Peyer's patch (tissue), 4 donors: ENCODE measurements around the gene EFNA1. TPM values are rescaled to one million over a fixed set of nuclear protein-coding genes. Genes with fewer than 3 reads are reported as not detected.
"Not testable (repeated sequence)": the region's sequence is repeated elsewhere in the genome, so short reads cannot be mapped to it uniquely, and the experiment has no call there.

ENCODE experiments used
- DNase-seq, 3 donors: peaks; one replicate each; pipeline ENCODE4 v3.0.0-alpha.2; 2017 to 2019
- H3K27ac ChIP-seq, 4 donors: fragments of 200-600 bp; sonication (generic); one replicate each; pipeline ENCODE4 v1.5.1; 2016 to 2019
- H3K27me3 ChIP-seq, 2 donors: fragments of 200-600 bp; sonication (generic); one replicate each; pipeline ENCODE4 v1.5.1; 2019
- H3K36me3 ChIP-seq, 3 donors: fragments of 200-600 bp; sonication (generic); one replicate each; pipeline ENCODE4 v1.5.1; 2016 to 2019
- H3K4me1 ChIP-seq, 4 donors: fragments of 200-600 bp; sonication (generic); one replicate each; pipeline ENCODE4 v1.5.1; 2016 to 2019
- H3K4me3 ChIP-seq, 4 donors: fragments of 200-600 bp; sonication (generic); 1 replicate in 3 of 4; 2 replicates in 1 of 4; pipeline ENCODE4 v1.5.1; 2016 to 2019; ENCODE audit warnings: mild to moderate bottlenecking in 1 of 4
- H3K9me3 ChIP-seq, 4 donors: fragments of 200-600 bp; sonication (generic); one replicate each; pipeline ENCODE4 v1.5.1; 2016 to 2019; ENCODE audit warnings: mild to moderate bottlenecking in 1 of 4
- POLR2A ChIP-seq, 2 donors: fragments of 450-650 bp; IDR thresholded peaks; one replicate each; pipeline ENCODE4 v1.5.1; 2017; ENCODE audit warnings: antibody characterized with exemption in 2 of 2, mild to moderate bottlenecking in 2 of 2, moderate library complexity in 2 of 2
- total RNA-seq, 4 donors: library from RNA; depleted of rRNA; stranded (reverse); fragments of >200 nt; gene quantifications; one replicate each; pipeline ENCODE4 v1.1.0, GENCODE V29; 2016
- TF ChIP-seq, protein P1 (sequence below), 6 experiments: fragments of 450-650 bp in 4 of 6; fragments of 200-600 bp in 2 of 6; sonication (generic) in 1 of 6; IDR thresholded peaks; one replicate each; pipeline ENCODE4 v1.5.1; 2017 to 2019; ENCODE audit warnings: antibody characterized with exemption in 6 of 6, mild to moderate bottlenecking in 3 of 6, moderate library complexity in 1 of 6

The EFNA1 gene
- total RNA-seq, 4 donors from 2014 or later = 13.2 to 166 (median 145) TPM

DNA sequence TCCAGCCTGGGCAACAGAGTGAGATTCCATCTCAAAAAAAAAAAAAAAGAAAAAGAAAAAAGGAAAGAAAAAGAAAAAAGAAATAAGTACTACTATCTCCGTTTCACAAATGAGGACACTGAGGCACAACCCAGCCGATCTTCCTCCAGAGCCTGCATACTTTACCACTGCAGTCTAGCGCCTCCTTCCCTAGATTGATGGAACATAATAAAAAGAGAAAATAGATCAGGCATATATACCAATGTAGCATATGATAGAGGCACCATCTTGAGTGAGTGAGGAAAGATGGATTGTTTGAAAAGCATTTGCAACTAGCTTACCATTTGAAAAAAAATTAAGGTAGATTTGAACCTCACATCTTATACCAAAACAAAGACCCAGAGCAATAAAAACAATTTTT, 17.8 kb downstream of the EFNA1 start:
- no peak for DNase-seq
- Histone ChIP-seq H3K4me3 (no peak overlapping the region), H3K27me3 (no peaks in the 10 kb centered on the region), H3K36me3 (no peaks in the 10 kb centered on the region), H3K27ac (no peak overlapping the region), H3K9me3 (no peaks in the 10 kb centered on the region), H3K4me1 (peaks cover 0 to 2% (median 0%) of the 10 kb centered on the region in 4 donors)
- TF ChIP-seq, protein P1, sequence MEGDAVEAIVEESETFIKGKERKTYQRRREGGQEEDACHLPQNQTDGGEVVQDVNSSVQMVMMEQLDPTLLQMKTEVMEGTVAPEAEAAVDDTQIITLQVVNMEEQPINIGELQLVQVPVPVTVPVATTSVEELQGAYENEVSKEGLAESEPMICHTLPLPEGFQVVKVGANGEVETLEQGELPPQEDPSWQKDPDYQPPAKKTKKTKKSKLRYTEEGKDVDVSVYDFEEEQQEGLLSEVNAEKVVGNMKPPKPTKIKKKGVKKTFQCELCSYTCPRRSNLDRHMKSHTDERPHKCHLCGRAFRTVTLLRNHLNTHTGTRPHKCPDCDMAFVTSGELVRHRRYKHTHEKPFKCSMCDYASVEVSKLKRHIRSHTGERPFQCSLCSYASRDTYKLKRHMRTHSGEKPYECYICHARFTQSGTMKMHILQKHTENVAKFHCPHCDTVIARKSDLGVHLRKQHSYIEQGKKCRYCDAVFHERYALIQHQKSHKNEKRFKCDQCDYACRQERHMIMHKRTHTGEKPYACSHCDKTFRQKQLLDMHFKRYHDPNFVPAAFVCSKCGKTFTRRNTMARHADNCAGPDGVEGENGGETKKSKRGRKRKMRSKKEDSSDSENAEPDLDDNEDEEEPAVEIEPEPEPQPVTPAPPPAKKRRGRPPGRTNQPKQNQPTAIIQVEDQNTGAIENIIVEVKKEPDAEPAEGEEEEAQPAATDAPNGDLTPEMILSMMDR (IDR thresholded peaks at IDR 0.05) = no peak
- no peak for TF ChIP-seq POLR2A (IDR thresholded peaks at IDR 0.05)

DNA sequence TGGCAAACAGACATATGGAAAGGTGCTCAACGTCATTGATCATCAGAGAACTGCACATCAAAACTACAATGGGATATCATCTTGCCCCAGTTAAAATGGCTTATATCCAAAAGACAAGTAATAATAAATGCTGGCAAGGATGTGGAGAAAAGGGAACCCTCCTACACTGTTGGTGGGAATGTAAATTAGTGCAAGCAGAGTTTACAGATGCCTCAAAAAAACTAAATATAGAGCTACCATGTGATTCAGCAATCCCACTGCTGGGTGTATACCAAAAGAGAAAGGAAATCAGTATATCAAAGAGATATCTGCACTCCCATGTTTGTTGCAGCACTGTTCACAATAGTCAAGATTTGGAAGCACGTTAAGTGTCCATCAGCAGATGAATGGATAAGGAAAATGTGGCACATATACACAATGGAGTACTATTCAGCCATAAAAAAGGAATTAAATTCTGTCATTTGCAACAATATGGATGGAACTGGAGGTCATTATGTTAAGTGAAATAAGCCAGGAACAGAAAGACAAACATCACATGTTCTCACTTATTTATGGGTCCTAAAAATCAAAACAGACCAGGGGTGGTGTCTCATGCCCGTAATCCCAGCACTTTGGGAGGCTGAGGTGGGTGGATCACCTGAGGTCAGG, 28.4 kb downstream of the EFNA1 start:
- H3K9me3 ChIP-seq, H3K36me3 ChIP-seq, H3K4me1 ChIP-seq, H3K27me3 ChIP-seq, DNase-seq, H3K27ac ChIP-seq, H3K4me3 ChIP-seq: not testable (repeated sequence)

DNA sequence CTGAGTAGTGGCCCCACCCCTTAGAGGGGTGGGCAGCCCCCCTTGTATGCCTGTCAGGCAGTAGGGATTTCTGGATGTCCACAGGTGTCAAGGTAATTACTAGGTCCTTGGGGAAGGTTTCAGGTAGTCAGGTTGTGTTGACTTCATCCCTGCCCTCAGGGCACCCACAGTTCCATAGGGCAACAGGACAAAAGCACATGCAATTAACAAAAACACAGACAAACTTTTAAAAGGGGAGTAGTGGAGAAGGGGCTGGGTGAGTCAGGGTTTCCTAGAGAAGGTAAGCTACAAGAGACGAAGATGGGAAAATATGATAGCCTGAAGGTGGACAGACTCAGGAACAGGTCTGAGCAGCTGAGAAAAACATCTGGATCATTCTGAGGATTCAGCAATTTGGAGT, 31.3 kb downstream of the EFNA1 start:
- Histone ChIP-seq H3K27ac (no peak overlapping the region), H3K9me3 (no peaks in the 10 kb centered on the region), H3K4me3 (no peak overlapping the region), H3K36me3 (no peaks in the 10 kb centered on the region), H3K27me3 (no peaks in the 10 kb centered on the region), H3K4me1 (no peaks in the 10 kb centered on the region)
- no peak for TF ChIP-seq POLR2A (IDR thresholded peaks at IDR 0.05)
- TF ChIP-seq, protein P1 (IDR thresholded peaks at IDR 0.05) = no peak
- DNase-seq = no peak

DNA sequence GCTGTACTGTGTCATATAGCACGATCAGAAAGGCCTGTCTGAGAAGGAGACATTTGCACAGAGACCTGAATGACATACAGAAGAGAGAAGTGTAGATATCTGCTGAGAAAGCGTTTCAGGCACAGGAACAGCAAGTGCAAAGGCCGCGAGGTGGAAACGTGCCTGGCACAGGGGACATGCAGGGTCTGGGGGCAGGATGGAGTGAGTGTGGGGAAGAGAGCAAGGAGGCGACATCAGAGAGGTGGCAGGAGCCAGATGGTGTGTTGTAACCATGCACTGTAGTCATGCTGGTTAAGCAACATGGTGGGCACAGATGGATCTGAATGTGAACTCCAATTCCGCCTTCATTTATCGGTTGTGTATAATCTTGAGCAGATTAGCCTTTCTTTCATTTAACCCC, 32.5 kb downstream of the EFNA1 start:
- H3K4me1 ChIP-seq = no peaks in the 10 kb centered on the region
- TF ChIP-seq, protein P1 (IDR thresholded peaks at IDR 0.05) = no peak
- no peak for TF ChIP-seq POLR2A (IDR thresholded peaks at IDR 0.05)
- H3K27me3 ChIP-seq = no peaks in the 10 kb centered on the region
- H3K27ac ChIP-seq = no peak overlapping the region
- no peaks in the 10 kb centered on the region for H3K9me3 ChIP-seq
- no peaks in the 10 kb centered on the region for H3K36me3 ChIP-seq
- no peak for DNase-seq
- H3K4me3 ChIP-seq = no peak overlapping the region

DNA sequence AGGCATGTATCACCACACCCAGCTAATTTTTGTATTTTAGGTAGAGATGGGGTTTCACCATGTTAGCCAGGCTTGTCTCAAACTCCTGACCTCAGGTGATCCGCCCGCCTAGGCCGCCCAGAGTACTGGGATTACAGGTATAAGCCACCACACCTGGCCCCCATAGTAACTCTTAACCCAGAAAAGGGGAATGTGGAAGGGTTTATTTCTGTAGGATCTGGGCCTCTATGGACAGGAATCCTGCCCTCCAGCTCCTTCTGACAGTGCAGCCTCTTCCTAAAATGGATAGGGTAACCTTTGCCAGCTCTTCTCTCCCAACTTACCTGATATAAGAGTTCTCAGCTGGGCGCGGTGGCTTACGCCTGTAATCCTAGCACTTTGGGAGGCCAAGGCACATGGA, 35.0 kb downstream of the EFNA1 start:
- H3K4me1 ChIP-seq = peaks cover 0 to 12% (median 4%) of the 10 kb centered on the region in 4 donors
- H3K4me3 ChIP-seq, H3K9me3 ChIP-seq, DNase-seq, H3K27ac ChIP-seq, H3K36me3 ChIP-seq, H3K27me3 ChIP-seq: not testable (repeated sequence)

DNA sequence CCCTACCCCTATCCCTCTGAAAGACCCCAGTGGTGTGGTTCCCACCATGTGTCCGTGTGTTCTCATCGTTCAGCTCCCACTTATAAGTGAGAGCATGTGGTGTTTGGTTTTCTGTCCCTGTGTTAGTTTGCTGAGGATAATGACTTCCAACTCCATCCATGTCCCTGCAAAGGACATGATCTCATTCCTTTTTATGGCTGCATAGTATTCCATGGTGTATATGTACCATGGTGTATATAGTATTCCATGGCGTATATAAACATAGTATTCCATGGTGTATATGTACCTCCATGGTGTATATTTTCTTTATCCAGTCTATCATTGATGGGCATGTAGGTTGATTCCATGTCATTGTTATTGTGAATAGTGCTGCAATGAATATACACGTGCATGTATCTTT, 36.1 kb downstream of the EFNA1 start:
- H3K36me3 ChIP-seq, H3K4me3 ChIP-seq, H3K27ac ChIP-seq, DNase-seq, H3K9me3 ChIP-seq, H3K27me3 ChIP-seq: not testable (repeated sequence)
- peaks cover 0 to 18% (median 5%) of the 10 kb centered on the region in 4 donors for H3K4me1 ChIP-seq

DNA sequence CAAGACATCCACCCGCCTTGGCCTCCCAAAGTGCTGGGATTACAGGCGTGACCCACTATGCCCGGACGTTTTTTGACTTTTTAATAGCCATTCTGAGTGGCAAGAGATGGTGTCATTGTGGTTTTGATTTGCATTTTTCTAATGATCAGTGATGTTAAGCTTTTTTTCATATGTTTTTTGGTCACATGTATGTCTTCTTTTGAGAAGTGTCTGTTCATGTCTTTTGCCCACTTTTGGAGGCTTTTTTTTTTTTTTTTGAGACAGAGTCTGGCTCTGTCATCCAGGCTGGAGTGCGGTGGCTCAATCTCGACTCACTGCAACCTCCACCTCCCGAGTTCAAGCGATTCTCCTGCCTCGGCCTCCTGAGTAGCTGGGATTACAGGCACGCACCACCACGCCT, 36.9 kb downstream of the EFNA1 start:
- H3K4me3 ChIP-seq, H3K27ac ChIP-seq, H3K36me3 ChIP-seq, H3K27me3 ChIP-seq, H3K9me3 ChIP-seq: not testable (repeated sequence)
- peak in 1 of 3 donors; percentile 4 for DNase-seq
- H3K4me1 ChIP-seq = peaks cover 0 to 18% (median 5%) of the 10 kb centered on the region in 4 donors

DNA sequence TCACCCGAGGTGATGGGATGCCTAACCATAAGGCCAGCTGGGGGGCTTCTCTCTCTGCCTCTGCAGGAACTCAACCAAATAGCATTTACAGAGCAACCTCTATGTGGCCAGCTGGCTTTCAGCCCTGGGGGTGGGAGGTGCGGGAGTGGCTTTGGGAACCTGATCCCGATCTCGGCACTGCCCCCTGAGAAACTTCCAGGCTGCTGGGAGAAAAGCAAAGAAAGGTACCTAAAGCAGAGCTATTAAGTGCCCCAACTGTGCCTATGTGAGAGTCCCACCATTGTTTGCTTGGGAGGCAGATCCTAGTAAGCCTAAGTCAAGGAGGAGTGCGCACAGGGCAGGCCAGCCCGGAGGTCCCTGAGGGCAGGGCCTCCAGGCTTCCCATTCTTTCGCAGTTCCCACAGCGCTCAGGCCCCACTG, 38.4 kb downstream of the EFNA1 start:
- peak overlapping the region in 3 of 4 donors; percentile 42 to 61 (median 61) for H3K27ac ChIP-seq
- TF ChIP-seq POLR2A (IDR thresholded peaks at IDR 0.05) = no peak
- TF ChIP-seq, protein P1 (IDR thresholded peaks at IDR 0.05) = no peak
- H3K9me3 ChIP-seq = no peaks in the 10 kb centered on the region
- no peak overlapping the region for H3K4me3 ChIP-seq
- peaks cover 0 to 9% (median 0%) of the 10 kb centered on the region in 3 donors for H3K36me3 ChIP-seq
- DNase-seq = peak in 1 of 3 donors; percentile 11
- H3K27me3 ChIP-seq = no peaks in the 10 kb centered on the region
- peaks cover 0 to 18% (median 5%) of the 10 kb centered on the region in 4 donors for H3K4me1 ChIP-seq
